GM12873 (cell line): Measurements from ENCODE around the gene TRIO.

Source experiments
- CTCF ChIP-seq: IDR thresholded peaks from 2 replicates; pipeline ENCODE4 v1.5.1; 2012; ENCODE audit warnings: low read depth, mild to moderate bottlenecking, moderate library complexity, low read length, control low read depth; ENCODE audit not compliant: insufficient read depth; ENCODE audit errors: missing control alignments

TRIO gene

GRCh38 chr5:14507156-14507941 is 364.2 kb downstream of the TRIO start:
- no peak for TF ChIP-seq CTCF

- no peak for TF ChIP-seq CTCF
Measured at GRCh38 chr5:14508046-14508445, 364.9 kb downstream of the TRIO start.

- TF ChIP-seq CTCF: no peak
Measured at GRCh38 chr5:14509556-14509955, 366.4 kb downstream of the TRIO start.

- TF ChIP-seq CTCF: no peak
Measured at GRCh38 chr5:14510156-14510734, 367.1 kb downstream of the TRIO start.

GRCh38 chr5:14510880-14511279 is 367.7 kb downstream of the TRIO start:
- no peak for TF ChIP-seq CTCF

GRCh38 chr5:14512574-14512973 is 369.4 kb downstream of the TRIO start:
- TF ChIP-seq CTCF: no peak

GRCh38 chr5:14513266-14513665 is 370.1 kb downstream of the TRIO start:
- no peak for TF ChIP-seq CTCF
